Esophagus muscularis mucosa (tissue), 4 donors: ENCODE data around the gene EPGN.

Experiments used
- CTCF ChIP-seq, 3 experiments: fragments of 200-600 bp in 2 of 3; fragments of 450-650 bp in 1 of 3; sonication (generic) in 2 of 3; IDR thresholded peaks; one replicate each; pipeline ENCODE4 v1.5.1; 2017 to 2019; ENCODE audit warnings: antibody characterized with exemption in 3 of 3, mild to moderate bottlenecking in 2 of 3, moderate library complexity in 1 of 3
- EP300 ChIP-seq: sonication (generic); formaldehyde crosslinking; IDR thresholded peaks from one replicate; pipeline ENCODE4 v1.6.1; 2017; ENCODE audit warnings: antibody characterized with exemption
- POLR2A ChIP-seq: fragments of 450-650 bp; IDR thresholded peaks from one replicate; pipeline ENCODE4 v1.6.1; 2017; ENCODE audit warnings: antibody characterized with exemption, moderate library complexity, mild to moderate bottlenecking, low read depth

GRCh38 chr4:74357965-74358364 lies 49.7 kb downstream of the EPGN start:
- TF ChIP-seq CTCF (IDR thresholded peaks at IDR 0.05) (no peak), POLR2A (no peak), EP300 (no peak)
